Measurements from ENCODE around the gene MAF.

The MAF gene

DNA sequence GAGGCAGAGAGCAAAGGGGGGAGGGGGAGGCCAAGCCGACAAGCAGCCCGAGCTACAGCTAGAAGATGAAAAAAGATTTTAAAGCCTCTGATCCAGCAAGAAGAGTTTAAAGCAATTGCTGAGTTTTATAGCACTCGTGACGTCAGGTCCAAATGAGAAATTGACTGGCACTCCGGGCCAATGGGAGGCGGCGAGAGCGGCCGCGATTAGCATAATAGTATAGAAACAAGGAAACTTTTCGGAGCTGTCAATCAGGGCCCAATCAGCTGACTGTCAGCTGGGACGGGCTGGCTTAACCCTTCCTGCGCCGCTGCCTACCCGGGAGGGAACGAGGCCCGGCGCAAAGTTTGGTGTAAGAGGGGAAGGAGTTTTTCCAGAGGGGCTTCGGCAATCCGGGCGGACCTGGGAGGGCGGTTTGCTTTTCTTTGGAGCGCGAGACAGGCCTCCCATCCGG, at the start of gene MAF:
Gene MAF, minus strand, starts transcription at position 100 of the 454 bp plus-strand sequence. CDS start 835 bp downstream, outside the sequence.
- Histone ChIP-seq H3K9ac (ENCODE audit: low read depth, low read length) (peak within 1 kb of the TSS; percentile 65; the same call in 1 of the 2 replicates), H3K27ac (ENCODE audit: low read length) (no peak within 1 kb of the TSS), H3K9me3 (ENCODE audit: insufficient read depth, low read depth, low read length) (no peaks in the 10 kb centered on the region), H3K4me1 (ENCODE audit: insufficient read depth, low read length) (peaks cover 17% of the 10 kb centered on the region; the same call in 1 of the 2 replicates), H3K27me3 (ENCODE audit: insufficient read depth, low read length) (peaks cover 17% of the 10 kb centered on the region; the same call in 1 of the 2 replicates), H3K36me3 (ENCODE audit: insufficient read depth, low read depth, low read length) (no peaks in the 10 kb centered on the region), H3K4me3 (ENCODE audit: low read length) (peak within 1 kb of the TSS; percentile 73)

DNA sequence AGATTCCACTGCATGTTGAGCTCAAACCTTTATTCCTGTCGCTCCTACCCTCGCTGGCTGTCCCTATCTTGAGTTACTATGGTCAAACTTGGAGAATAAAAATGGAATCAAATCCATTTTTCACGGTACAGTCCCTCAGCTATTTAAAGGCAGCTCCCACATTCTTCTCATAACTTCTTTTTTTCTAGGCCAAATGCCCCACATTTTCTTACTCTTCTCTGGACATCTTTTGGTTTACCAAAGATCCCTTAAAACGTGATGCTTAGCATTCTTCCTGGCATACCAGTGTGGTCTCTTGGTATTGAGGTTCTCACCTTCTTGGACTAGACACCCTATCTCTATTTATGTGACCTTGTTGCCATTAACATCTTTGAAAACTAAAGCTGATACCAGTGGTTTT, 48.3 kb upstream of the MAF start:
- no peaks in the 10 kb centered on the region for H3K36me3 ChIP-seq (ENCODE audit: insufficient read depth, low read depth, low read length)
- no peak overlapping the region for H3K9ac ChIP-seq (ENCODE audit: low read depth, low read length)
- no peak overlapping the region for H3K4me3 ChIP-seq (ENCODE audit: low read length)
- H3K27me3 ChIP-seq (ENCODE audit: insufficient read depth, low read length): no peaks in the 10 kb centered on the region
- H3K9me3 ChIP-seq (ENCODE audit: insufficient read depth, low read depth, low read length): no peaks in the 10 kb centered on the region
- H3K4me1 ChIP-seq (ENCODE audit: insufficient read depth, low read length): no peaks in the 10 kb centered on the region
- no peak overlapping the region for H3K27ac ChIP-seq (ENCODE audit: low read length)

DNA sequence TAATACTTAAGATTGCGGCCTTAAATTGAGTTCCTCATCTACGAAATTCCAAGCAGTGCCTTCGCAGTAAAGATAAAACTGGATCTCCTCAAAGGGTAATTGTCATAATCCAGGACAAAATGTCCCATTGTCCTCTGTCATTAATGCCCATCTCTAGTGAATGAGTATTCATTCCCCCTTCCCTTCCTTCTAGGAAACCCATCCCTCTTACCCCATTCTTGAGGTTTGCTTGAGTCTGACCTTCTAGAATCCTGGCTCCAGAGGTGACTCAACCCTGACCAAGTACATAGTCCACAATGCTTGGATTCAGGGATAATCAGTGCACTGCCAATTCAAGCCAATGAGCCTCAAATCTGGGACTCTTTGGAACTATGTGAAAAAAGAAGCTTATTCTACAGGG, 47.0 kb upstream of the MAF start:
- Histone ChIP-seq H3K4me1 (ENCODE audit: insufficient read depth, low read length) (no peaks in the 10 kb centered on the region), H3K4me3 (ENCODE audit: low read length) (no peak overlapping the region), H3K36me3 (ENCODE audit: insufficient read depth, low read depth, low read length) (no peaks in the 10 kb centered on the region), H3K9me3 (ENCODE audit: insufficient read depth, low read depth, low read length) (no peaks in the 10 kb centered on the region), H3K27ac (ENCODE audit: low read length) (no peak overlapping the region), H3K9ac (ENCODE audit: low read depth, low read length) (no peak overlapping the region), H3K27me3 (ENCODE audit: insufficient read depth, low read length) (no peaks in the 10 kb centered on the region)

DNA sequence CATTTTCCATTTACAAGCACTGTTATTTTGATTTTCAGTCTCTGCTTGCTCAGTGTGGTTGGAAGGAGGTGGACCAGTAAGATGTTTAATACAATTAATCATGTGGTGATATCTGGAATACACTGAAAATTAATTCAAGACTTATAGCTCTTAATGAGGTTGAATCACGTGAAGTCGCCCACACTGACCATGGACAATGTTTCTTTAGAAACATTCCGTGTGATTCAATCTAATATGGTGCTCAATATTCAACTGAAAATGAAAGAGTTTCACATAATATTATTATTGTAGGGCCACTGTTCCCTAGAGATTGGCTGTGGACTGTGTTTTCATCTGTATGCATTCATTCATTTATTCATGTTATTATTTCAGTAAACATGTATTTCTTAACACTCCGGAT, 45.2 kb upstream of the MAF start:
- no peak overlapping the region for H3K9ac ChIP-seq (ENCODE audit: low read depth, low read length)
- no peaks in the 10 kb centered on the region for H3K4me1 ChIP-seq (ENCODE audit: insufficient read depth, low read length)
- H3K27me3 ChIP-seq (ENCODE audit: insufficient read depth, low read length): no peaks in the 10 kb centered on the region
- H3K36me3 ChIP-seq (ENCODE audit: insufficient read depth, low read depth, low read length): no peaks in the 10 kb centered on the region
- no peak overlapping the region for H3K4me3 ChIP-seq (ENCODE audit: low read length)
- no peak overlapping the region for H3K27ac ChIP-seq (ENCODE audit: low read length)
- no peaks in the 10 kb centered on the region for H3K9me3 ChIP-seq (ENCODE audit: insufficient read depth, low read depth, low read length)

- H3K36me3 ChIP-seq (ENCODE audit: insufficient read depth, low read depth, low read length): no peaks in the 10 kb centered on the region
- no peaks in the 10 kb centered on the region for H3K9me3 ChIP-seq (ENCODE audit: insufficient read depth, low read depth, low read length)
- H3K4me1 ChIP-seq (ENCODE audit: insufficient read depth, low read length): no peaks in the 10 kb centered on the region
- no peak overlapping the region for H3K4me3 ChIP-seq (ENCODE audit: low read length)
- H3K27ac ChIP-seq (ENCODE audit: low read length): no peak overlapping the region
- H3K27me3 ChIP-seq (ENCODE audit: insufficient read depth, low read length): no peaks in the 10 kb centered on the region
- H3K9ac ChIP-seq (ENCODE audit: low read depth, low read length): no peak overlapping the region
Observed at GRCh38 chr16:79644971-79645667, 44.6 kb upstream of the MAF start.

GRCh38 chr16:79642652-79643051, 42.1 kb upstream of the MAF start:
- Histone ChIP-seq H3K4me1 (ENCODE audit: insufficient read depth, low read length) (no peaks in the 10 kb centered on the region), H3K9ac (ENCODE audit: low read depth, low read length) (no peak overlapping the region), H3K36me3 (ENCODE audit: insufficient read depth, low read depth, low read length) (no peaks in the 10 kb centered on the region), H3K27me3 (ENCODE audit: insufficient read depth, low read length) (no peaks in the 10 kb centered on the region), H3K4me3 (ENCODE audit: low read length) (no peak overlapping the region), H3K9me3 (ENCODE audit: insufficient read depth, low read depth, low read length) (no peaks in the 10 kb centered on the region), H3K27ac (ENCODE audit: low read length) (no peak overlapping the region)

DNA sequence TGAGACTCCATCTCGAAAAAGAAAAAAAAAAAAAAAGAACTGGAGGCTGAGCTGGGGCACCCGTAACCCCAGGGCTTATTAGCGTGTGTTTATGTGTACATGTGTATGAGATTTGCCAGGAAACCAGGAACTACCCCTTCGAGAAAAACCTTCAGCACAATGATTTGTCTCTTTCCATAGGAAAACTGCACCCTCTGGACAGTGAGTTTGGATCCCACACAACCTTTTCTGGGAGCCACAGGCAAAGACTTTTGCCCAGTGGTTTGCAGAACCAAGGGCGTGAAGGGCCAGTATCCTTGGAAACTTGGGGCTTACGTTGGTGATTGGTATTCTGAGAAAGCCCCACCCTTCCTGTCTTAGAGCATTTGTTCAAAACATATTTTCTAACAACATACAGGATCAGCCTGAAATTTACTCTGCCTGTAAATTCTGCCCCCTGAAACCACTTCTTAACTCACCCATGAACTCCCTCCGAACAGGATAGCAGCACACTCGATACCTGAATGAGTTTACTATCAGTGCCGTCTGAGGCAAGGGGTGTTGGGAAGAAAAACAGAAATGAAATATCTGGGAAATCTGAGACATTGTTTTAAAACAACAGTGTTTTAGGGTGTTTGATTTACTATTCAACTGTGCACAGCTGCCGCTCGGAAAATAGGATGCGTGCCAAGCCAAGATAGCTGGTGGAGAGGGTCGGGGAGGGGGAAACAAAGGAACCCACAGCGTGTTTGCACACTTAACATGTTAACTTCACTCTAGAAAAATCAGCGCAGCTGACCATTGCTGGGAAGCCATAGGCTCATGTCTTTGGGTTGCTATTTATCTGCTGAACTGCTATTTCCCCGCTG, 40.2 kb upstream of the MAF start:
- H3K36me3 ChIP-seq (ENCODE audit: insufficient read depth, low read depth, low read length): no peaks in the 10 kb centered on the region
- no peak overlapping the region for H3K4me3 ChIP-seq (ENCODE audit: low read length)
- H3K9me3 ChIP-seq (ENCODE audit: insufficient read depth, low read depth, low read length): no peaks in the 10 kb centered on the region
- no peak overlapping the region for H3K9ac ChIP-seq (ENCODE audit: low read depth, low read length)
- H3K27ac ChIP-seq (ENCODE audit: low read length): no peak overlapping the region
- no peaks in the 10 kb centered on the region for H3K27me3 ChIP-seq (ENCODE audit: insufficient read depth, low read length)
- H3K4me1 ChIP-seq (ENCODE audit: insufficient read depth, low read length): no peaks in the 10 kb centered on the region

GRCh38 chr16:79639576-79640311, 39.2 kb upstream of the MAF start:
- H3K36me3 ChIP-seq (ENCODE audit: insufficient read depth, low read depth, low read length): no peaks in the 10 kb centered on the region
- H3K9ac ChIP-seq (ENCODE audit: low read depth, low read length): no peak overlapping the region
- no peaks in the 10 kb centered on the region for H3K9me3 ChIP-seq (ENCODE audit: insufficient read depth, low read depth, low read length)
- H3K4me1 ChIP-seq (ENCODE audit: insufficient read depth, low read length): no peaks in the 10 kb centered on the region
- H3K27ac ChIP-seq (ENCODE audit: low read length): no peak overlapping the region
- no peaks in the 10 kb centered on the region for H3K27me3 ChIP-seq (ENCODE audit: insufficient read depth, low read length)
- H3K4me3 ChIP-seq (ENCODE audit: low read length): no peak overlapping the region

GRCh38 chr16:79638386-79638785, 37.8 kb upstream of the MAF start:
- Histone ChIP-seq H3K27ac (ENCODE audit: low read length) (no peak overlapping the region), H3K9ac (ENCODE audit: low read depth, low read length) (no peak overlapping the region), H3K4me1 (ENCODE audit: insufficient read depth, low read length) (no peaks in the 10 kb centered on the region), H3K9me3 (ENCODE audit: insufficient read depth, low read depth, low read length) (no peaks in the 10 kb centered on the region), H3K4me3 (ENCODE audit: low read length) (no peak overlapping the region), H3K27me3 (ENCODE audit: insufficient read depth, low read length) (no peaks in the 10 kb centered on the region), H3K36me3 (ENCODE audit: insufficient read depth, low read depth, low read length) (no peaks in the 10 kb centered on the region)

- Histone ChIP-seq H3K27me3 (ENCODE audit: insufficient read depth, low read length) (no peaks in the 10 kb centered on the region), H3K27ac (ENCODE audit: low read length) (no peak overlapping the region), H3K9ac (ENCODE audit: low read depth, low read length) (no peak overlapping the region), H3K4me1 (ENCODE audit: insufficient read depth, low read length) (no peaks in the 10 kb centered on the region), H3K36me3 (ENCODE audit: insufficient read depth, low read depth, low read length) (no peaks in the 10 kb centered on the region), H3K9me3 (ENCODE audit: insufficient read depth, low read depth, low read length) (no peaks in the 10 kb centered on the region), H3K4me3 (ENCODE audit: low read length) (no peak overlapping the region)
Observed at GRCh38 chr16:79635488-79635887, 35.0 kb upstream of the MAF start.

DNA sequence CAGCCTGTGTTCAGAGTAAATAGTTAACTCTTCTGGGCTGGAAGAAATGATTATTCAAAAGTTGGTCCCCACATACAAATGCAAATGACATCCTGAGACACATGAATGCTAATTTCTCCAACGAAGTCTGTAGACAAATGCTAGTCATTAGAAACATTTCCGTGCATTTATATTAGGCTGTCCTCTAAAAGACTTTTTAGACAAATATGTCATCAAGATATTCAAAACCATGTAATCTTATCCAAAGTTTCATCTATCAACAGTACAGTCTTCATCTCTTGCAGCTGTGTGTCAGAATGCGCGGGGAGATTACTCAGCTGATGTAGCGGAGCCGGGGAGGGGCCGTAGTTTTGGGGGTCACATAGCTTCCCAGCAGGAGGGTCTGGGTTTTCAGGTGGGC, 33.8 kb upstream of the MAF start:
- no peaks in the 10 kb centered on the region for H3K4me1 ChIP-seq (ENCODE audit: insufficient read depth, low read length)
- no peaks in the 10 kb centered on the region for H3K27me3 ChIP-seq (ENCODE audit: insufficient read depth, low read length)
- no peaks in the 10 kb centered on the region for H3K36me3 ChIP-seq (ENCODE audit: insufficient read depth, low read depth, low read length)
- H3K27ac ChIP-seq (ENCODE audit: low read length): no peak overlapping the region
- H3K4me3 ChIP-seq (ENCODE audit: low read length): no peak overlapping the region
- no peak overlapping the region for H3K9ac ChIP-seq (ENCODE audit: low read depth, low read length)
- H3K9me3 ChIP-seq (ENCODE audit: insufficient read depth, low read depth, low read length): no peaks in the 10 kb centered on the region

All from iPS-20b (cell line).